Measurements from ENCODE around the gene B3GALNT1.
"Not testable (repeated sequence)": the region's sequence is repeated elsewhere in the genome, so short reads cannot be mapped to it uniquely, and the experiment has no call there.

The B3GALNT1 gene

DNA sequence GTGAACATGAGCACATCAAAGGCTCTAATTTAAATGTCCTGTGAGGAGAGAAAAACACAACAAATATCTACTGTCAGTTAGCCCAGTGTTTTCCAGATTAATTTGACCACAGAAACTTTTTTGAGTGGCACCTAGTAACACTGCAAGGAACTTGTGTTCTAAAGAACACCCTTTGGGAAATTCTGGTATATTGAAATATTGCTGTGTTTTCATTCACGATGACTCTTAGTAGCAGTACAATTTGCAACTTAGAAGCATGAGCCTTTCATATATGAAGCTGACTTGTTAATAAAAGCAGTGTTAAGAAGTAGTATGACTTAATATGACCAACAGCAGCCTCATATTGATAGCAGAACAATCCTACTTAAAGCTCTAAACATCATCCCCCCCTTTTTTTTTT, 32.0 kb downstream of the B3GALNT1 start:
- DNase-seq (ENCODE audit: low read depth) = no peak

DNA sequence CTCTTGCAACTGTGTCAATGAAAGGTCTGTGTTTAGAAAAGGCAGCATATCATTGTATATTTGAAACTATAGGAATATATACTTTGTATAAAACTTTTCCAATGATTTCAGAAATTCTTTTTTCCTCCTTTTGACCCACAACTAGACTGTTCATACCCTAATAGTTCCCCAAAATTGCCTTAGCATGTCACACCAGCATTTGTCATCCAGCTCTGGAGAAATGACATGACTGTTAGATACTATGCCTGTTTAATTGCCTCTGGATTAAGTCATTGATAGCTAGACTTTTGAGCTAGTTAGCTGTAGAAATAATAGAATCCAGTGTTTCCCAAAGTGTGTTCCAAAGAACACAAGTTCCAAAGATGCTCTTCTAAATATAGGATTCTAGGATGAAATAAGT, 32.4 kb downstream of the B3GALNT1 start:
- DNase-seq (ENCODE audit: low read depth) = no peak

DNA sequence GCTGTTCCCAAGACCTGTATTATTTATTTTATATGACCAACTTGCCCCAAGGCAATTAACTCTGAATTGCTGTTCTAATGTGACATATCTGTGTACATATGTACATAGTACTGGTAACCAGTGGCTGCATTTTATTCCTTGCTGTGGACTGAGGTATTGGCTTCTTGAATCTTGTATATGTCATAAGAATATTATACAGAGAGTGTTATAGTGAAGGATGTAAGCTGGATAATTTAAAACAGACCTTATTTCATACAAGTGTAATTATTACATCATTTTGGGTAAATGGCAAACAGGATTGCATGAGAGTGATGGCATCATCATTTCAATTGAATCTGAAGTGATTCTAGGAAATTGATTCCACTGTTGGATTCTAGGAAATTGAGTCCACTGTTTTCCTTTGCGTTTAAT, 32.9 kb downstream of the B3GALNT1 start:
- DNase-seq (ENCODE audit: low read depth) = no peak

DNA sequence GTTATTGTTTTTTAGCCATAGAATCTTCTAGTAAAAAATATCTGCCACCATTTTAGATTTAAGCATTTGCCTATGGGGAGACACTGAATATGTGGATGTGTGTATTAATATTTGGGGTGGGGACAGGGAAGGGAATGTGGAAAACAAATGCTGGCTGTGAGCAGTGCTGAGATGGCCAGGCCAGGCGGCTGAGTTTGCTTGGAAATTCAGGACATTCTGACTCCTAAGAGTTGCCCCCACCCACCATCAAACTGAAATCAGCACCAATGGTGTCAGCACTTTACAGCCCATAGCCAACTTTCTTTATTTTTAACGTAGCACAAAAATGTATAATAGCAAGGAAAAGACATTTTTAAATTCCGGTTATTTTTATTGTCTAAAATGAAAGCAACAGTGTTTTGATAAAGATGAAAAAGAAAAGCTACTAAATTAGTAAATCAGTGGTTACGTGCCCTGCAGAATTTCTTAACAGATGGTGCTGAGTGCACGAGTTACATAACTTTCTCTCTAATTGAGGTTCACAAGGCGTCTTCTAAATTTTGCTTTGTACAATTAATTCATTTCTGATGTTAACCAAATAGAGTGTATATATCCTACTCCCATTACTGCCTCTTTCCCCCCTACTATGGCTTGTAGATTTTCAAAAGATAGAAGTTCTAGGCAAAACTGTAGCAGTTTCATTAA, 34.0 kb downstream of the B3GALNT1 start:
- DNase-seq (ENCODE audit: low read depth) = no peak

DNA sequence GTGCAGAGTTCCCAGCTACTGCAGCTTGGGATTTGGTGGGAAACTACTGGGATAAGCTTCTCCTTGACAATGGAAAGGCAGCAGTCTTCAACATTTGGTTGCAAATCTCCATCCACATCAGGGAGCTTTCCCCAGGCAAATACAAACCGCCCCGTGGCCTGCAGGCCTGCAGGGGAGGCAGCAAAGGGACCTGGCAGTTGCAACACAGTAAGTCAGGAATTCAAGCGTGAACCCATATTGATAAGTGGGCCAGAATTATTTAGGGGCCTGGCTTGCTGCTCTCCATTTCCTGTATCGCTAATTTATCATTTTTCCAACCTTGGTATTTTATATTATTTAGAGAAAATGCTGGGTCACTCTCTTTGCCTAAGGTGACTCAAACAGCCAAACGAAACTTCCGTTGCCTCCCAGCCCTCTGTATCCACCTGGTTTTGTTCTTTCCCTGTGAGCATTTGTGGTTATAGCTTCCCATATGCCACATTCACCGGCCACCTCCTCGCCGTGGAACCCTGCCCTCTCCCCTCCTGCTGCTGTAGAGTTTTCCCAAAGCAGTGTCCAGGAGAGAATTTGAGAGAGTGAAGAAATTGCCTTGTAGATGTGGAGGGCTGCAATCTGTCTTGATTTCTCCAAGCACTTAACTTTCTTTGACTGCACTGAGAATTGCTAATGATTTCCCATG, 34.8 kb downstream of the B3GALNT1 start:
- DNase-seq (ENCODE audit: low read depth) = no peak

DNA sequence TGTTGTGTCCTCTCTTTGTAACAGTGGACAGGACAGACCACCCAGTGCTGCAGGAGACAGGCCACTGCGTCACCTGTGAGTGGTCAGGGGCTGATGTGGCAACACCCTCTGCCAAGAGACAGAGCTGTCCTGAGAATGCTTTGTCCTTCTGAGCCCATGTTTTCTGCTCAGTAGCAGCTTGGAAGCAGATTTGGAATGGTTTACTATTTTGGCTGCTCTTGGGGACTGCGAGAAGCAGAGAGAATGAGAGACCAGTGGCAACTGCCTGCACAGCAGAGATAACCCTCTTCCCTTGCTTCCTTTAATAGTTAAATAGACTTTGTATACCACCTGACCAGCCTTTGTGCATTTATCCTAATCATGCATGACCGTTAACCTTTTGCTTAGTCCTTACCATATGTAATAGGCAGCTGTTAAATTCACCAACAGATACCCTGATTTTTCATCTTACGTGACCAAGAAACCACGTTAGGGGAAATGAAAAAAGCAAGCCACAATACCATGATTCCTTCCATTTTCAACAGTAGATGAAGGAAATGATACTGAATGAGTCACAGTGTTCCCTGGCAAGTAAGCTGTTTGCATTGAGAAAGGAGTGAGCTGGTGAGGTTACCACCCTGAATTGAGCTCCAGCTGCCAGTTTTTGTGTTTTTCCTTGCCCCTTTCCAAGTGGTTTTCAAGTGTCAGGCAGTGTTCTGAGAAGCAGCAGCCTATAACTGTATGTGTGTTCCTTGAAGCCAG, 35.5 kb downstream of the B3GALNT1 start:
- DNase-seq (ENCODE audit: low read depth) = no peak

DNA sequence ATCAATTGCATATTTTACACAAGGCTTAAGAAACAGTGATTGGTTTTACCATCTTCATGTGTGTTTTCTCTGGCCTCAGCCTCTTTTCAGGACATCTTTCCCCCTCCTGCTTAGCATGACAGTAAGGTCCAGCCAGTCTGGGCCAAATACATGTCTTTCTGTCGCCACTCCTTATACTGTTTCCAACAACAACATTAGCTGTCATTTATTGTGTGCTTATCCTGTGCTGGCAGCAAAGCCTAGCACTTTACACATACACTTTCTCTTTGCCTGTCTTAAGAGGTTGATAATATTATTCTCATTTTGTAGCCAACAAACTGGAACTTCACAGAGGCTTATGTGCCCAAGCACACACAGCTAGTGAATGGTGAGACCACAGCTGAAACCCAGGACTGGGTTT, 37.8 kb downstream of the B3GALNT1 start:
- no peak for DNase-seq (ENCODE audit: low read depth)

DNA sequence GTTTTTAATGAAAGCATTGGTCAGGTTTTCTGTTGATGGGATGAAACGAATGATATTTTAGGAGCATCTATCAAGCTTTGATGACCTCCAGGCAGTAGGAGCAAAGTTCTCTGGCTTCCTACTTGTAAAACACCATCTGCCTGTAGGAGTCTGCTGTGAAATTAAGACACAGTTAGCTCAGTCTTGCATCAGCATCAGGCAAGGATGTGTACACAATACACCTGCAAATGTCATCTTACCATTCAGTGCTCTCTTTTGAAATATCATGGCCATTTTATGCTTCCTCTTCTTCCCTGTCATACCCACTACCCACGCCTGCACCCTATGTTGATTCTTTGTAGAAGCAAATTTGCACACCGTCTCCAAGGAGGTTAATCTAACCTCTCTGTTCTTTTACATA, 38.2 kb downstream of the B3GALNT1 start:
- no peak for DNase-seq (ENCODE audit: low read depth)

DNA sequence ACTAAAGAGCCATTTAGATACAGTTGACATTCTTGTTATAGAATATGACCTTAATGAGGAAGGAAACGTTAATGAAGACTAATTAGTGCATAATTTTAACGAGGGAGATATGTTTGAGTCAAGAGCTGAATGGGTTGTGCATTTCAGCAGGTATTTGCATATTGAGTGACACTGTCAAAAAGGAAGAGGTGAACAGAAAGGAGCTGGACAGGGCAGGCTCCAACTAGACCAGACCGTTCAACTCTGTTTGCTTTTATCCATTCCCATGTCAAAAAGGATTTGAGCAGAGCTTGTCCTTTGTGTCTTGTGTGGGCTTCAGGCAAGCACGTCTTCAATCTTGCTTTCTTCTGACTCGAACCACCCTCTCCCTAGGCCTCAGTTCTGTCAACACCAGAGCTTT, 40.7 kb downstream of the B3GALNT1 start:
- no peak for DNase-seq (ENCODE audit: low read depth)

DNA sequence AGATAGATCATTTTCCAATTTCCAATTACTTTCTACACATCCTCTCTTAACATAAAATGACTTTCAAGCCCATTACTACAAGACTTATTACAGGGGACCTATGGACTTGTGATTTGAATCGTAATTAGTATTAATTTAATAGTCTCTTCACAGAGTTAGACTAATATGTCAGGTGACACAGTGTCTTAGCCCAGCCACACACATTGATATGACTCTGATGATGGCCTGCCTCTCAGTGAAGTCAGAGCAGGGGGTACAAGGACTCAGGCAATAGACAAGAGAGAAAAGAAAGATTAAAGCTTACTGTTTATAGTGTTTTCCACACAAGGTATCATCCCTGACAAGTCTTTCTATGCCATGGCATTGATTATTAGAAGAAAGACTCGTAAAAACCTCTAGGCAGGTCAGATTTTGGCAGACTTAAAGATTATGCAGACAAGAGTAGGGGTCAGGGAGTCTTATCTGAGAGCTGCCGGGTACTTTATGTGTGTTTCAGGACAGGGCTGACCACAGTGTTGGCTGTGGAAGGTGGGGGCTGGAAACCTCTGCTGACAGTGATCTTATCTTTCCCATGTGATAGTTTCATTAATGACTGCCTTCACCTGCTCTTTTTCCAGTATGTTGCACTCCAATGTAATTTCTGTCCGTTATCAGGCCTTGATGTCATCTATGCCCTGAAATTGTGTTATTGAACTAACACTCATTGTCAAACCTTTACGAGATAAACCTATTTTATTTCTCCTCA, 50.1 kb downstream of the B3GALNT1 start:
- no peak for DNase-seq (ENCODE audit: low read depth)

DNA sequence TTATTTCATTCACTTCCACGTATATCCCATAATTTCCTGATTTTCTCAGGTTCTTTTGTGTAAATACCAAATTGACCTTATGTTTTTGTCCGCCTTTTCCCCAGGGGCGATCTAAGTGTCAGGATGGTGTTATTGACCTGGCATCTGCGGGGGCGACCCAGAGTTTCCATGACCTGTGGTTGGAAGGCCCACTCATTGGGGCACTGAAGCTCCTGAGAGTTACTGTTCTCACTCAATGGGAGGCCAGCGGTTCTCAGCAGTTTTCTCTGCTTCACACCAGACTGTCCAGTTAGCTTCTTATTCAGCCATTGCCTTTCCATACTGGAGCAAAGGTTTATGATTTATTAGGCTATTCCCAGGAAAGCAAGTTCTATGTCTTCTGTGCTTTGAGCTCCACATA, 53.3 kb downstream of the B3GALNT1 start:
- DNase-seq (ENCODE audit: low read depth) = no peak

DNA sequence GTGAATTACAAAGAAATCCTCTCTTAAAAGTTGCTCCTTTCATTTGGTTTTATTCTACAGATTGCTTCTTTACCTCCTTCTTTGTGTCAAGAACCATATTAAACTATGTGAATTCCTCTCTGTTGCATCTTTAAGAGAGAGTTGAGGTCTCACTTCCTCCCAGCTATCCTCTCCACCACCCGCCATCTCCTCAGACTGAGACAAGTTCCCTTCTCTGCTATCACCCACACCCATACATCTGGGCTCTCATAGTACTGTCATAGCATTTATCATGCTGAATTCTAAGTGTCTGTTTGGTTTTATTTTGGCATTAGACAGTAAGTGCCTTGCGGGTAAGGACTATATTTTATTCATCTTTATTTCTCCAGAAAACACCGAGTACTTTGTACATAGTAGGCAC, 54.2 kb downstream of the B3GALNT1 start:
- DNase-seq (ENCODE audit: low read depth) = no peak

DNA sequence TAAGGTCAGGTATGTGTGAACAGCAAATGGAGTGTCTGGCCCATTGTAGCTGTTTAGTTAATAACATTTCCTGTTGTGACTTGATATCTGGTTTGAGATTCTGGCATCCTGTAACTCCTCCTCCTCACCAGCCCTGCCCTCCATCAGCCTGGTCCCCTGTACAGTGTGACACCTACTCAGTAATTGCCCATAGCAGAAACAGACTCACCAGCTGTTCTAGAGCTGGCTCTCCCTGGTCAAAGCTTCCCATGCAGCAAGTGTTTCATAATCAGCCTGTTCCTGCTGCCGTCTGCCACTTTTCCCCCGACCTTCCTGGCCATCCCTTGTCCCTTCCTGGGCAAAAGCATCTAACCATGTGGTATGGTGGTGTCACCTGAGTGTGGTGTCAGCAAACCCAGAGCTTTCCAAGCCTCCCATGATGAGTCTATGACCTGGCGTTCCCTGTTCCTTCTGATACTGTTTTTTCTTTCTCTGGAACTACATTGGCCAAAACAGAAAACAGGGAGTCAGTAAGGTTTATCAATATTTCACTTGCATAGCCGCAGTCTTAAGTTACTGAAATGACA, 55.4 kb downstream of the B3GALNT1 start:
- no peak for DNase-seq (ENCODE audit: low read depth)

DNA sequence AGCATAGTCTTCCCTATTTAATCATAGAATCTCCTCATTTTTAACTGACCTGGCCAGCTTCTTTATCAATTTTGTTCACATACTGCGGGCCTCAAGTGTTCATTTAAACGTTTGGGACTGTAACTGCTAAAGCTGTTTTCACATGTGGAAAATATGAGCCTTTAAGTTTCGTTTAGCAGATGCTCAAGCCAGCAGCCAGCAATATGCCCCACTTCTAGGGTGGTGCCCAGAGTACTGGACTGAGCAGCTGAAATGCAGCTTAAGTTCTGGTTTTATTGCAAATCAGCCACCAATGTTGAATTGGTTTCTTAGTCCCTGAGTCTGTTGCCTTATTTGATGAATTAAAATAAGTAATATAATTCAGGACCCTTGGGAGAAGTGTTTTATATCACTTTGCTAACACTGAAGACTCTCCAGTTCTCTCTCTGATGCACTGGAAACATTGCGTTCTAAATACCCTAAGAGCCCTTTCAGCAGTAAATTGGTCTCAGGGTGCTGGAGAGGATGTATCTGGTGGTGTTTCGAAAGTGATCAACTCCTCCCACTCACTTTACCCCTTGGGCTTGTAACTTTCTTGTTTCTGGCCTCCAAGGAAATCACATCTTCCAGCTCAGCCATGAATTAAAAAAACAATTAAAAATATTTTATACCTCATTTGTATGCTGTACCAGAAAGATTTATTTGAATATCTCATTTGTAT, 61.7 kb downstream of the B3GALNT1 start:
- DNase-seq (ENCODE audit: low read depth) = no peak

DNA sequence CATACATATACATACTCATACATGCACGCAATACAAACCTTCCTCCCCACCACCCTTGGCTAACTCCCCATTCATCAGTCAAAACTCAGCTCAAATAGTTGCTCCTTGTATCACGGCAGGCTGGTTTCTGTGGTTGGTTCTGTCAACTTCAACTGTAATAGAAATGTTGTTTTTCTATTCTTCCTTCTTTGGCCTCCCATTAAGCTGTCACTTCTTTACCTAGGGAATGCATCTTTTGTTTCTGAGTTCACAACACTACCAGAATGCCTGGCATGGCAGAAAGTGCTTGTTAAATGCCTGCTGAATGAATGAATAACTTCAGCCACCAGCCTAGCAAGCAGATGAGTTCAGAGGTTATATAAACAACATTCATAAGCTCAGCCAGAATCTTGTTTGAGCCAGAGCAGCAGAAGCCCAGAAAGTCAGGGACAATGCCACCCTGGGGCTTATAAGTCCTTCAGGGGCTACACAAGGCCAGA, 63.1 kb downstream of the B3GALNT1 start:
- no peak for DNase-seq (ENCODE audit: low read depth)

DNA sequence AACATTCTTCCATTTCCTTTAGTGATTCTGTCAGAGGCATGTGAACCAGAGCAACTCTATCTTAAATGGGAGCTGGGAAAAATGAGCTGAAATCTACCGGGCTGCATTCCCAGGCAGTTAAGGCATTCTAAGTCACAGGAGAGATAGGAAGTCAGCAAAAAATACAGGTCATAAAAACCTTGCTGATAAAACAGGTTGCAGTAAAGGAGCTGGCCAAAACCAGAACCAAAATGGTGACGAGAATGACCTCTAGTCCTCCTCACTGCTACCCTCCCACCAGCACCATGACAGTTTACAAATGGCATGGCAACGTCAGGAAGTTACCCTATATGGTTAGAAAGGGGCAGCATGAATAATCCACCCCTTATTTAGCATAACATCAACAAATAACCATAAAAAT, 66.4 kb downstream of the B3GALNT1 start:
- DNase-seq (ENCODE audit: low read depth) = no peak

DNA sequence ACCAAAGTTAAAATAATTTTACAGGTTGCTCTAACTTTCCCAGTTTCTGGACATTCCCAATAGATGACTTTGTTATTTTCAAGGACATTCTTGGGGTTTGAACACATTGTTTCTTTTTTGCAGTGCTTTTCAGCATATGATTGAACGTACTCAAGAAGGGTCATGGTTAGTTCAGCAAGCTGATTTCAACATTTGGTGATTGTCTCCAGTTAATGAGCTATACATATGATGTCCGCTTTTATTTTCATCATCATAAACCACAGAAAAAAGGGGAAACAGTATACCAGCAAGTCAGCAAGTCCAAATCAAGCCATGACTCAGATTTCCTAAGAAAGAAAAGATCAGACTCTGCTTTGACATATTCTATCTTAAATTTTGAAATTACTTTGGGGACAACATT, 69.4 kb downstream of the B3GALNT1 start:
- DNase-seq (ENCODE audit: low read depth) = no peak

DNA sequence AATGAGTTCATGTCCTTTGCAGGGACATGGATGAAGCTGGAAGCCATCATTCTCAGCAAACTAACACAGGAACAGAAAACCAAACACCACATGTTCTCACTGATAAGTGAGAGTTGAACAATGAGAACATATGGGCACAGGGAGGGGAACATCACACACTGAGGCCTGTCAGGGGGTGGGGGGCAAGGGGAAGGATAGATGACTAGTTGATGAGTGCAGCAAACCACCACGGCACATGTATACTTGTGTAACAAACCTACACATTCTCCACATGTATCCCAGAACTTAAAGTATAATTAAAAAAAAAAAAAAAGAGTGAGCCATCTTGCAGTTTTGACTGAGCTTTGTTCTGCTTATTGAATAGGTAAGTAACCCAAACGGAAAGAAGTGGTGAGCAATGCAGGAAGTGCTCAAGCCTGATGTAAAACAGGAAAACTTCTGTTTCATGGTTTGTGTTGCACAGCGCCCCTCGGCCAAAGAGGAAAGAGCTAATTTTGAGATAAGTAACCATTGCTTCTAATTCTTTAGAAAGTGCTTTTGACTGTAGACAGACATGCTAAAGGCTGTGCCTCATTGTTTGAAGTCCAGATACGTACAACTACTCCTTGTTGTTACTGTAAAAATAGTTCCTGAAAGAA, 70.1 kb downstream of the B3GALNT1 start:
- DNase-seq (ENCODE audit: low read depth) = not testable (repeated sequence)
